VCaP (cell line): ENCODE results near the gene PTPRN2.

Experiments used
- H3K27ac ChIP-seq: fragments of 450-650 bp; 2 replicates; pipeline ENCODE4 v1.5.1; 2017
- CTCF ChIP-seq: fragments of 450-650 bp; conservative IDR thresholded peaks from 2 replicates; pipeline ENCODE4 v1.5.1; 2017; ENCODE audit warnings: mild to moderate bottlenecking, moderate library complexity

Gene PTPRN2

GRCh38 chr7:158074896-158075632 lies 512.6 kb downstream of the PTPRN2 start:
- no peak for TF ChIP-seq CTCF

GRCh38 chr7:158073845-158074840 lies 513.5 kb downstream of the PTPRN2 start:
- no peak for TF ChIP-seq CTCF
- H3K27ac ChIP-seq = no peak overlapping the region

More at GRCh38 chr7:158074896-158075632, 512.6 kb downstream of the PTPRN2 start:
- H3K27ac ChIP-seq = no peak overlapping the region

- no peak overlapping the region for H3K27ac ChIP-seq
Measured at GRCh38 chr7:158072991-158073730, 514.5 kb downstream of the PTPRN2 start.

GRCh38 chr7:158070222-158070920 lies 517.3 kb downstream of the PTPRN2 start:
- TF ChIP-seq CTCF = no peak
- no peak overlapping the region for H3K27ac ChIP-seq

More at GRCh38 chr7:158072991-158073730, 514.5 kb downstream of the PTPRN2 start:
- no peak for TF ChIP-seq CTCF

GRCh38 chr7:158068853-158069252 lies 518.8 kb downstream of the PTPRN2 start:
- H3K27ac ChIP-seq = no peak overlapping the region
- no peak for TF ChIP-seq CTCF

- no peak for TF ChIP-seq CTCF
- no peak overlapping the region for H3K27ac ChIP-seq
Measured at GRCh38 chr7:158067931-158068482, 519.6 kb downstream of the PTPRN2 start.
